GM06990 (cell line): ENCODE data around the gene KIF21A.

Experiments used
- DNase-seq: peaks from one replicate; pipeline ENCODE4 v3.0.0-alpha.2; 2011; ENCODE audit not compliant: insufficient read length; ENCODE audit errors: extremely low read depth
- H3K27me3 ChIP-seq: replicated peaks from 2 replicates; pipeline ENCODE4 v1.6.0; 2011; ENCODE audit warnings: low read length; ENCODE audit not compliant: control insufficient read depth, insufficient read depth
- H3K36me3 ChIP-seq: 2 replicates; pipeline ENCODE4 v1.5.1; 2011; ENCODE audit warnings: low read length; ENCODE audit not compliant: control insufficient read depth, insufficient read depth
- H3K4me3 ChIP-seq: replicated peaks from 2 replicates; pipeline ENCODE4 v1.5.1; 2011; ENCODE audit warnings: low read depth, mild to moderate bottlenecking, control low read depth, low read length
- CTCF ChIP-seq: IDR thresholded peaks from 2 replicates; pipeline ENCODE4 v1.5.1; 2011; ENCODE audit warnings: low read length, control low read depth, mild to moderate bottlenecking, inconsistent platforms; ENCODE audit not compliant: insufficient read depth, poor library complexity, severe bottlenecking

Gene KIF21A

DNA sequence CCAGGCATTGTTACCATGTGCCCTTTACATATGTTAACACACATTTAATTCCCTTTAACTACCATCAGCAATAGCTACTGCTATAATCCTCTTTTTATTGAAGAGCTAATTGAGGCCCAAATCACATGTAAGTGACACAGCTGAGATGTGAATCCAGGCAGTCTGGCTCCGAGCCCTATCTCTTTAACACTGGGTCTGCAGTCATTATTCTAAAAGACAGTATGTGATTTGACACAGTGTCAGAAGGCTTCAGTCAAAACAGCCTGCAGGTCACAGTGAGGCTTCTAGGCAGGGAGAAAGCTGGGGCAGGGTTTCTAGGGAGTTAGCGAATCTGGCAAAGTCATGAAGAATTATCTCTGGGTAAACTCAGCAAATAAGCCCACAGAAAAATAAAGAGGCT, 148.2 kb downstream of the KIF21A start:
- no peak for DNase-seq
- Histone ChIP-seq H3K36me3 (no peaks in the 10 kb centered on the region; the same call in 1 of the 2 replicates), H3K27me3 (no peaks in the 10 kb centered on the region), H3K4me3 (no peak overlapping the region)
- TF ChIP-seq CTCF: no peak

GRCh38 chr12:39292125-39292630, 150.7 kb downstream of the KIF21A start:
- H3K27me3 ChIP-seq: no peaks in the 10 kb centered on the region
- H3K4me3 ChIP-seq: no peak overlapping the region
- no peak for DNase-seq

DNA sequence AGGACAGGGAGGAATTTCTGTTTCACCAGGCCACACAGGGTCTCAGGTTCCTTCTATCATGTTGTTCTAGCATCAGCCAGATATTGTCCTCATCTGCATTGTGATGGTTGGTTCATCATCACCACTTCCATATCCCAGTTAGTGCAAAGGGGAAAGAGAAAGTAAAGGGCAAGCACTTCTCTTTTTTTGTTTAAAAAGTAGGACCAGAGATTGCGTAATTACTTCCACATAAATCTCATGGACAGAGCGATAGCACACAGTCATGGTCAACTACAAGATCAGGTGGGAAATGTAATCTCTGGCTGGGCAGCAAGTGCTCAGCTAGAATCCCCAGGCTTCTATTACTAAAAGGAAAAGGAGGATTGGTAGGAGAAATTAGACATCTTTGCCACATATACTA, 155.1 kb downstream of the KIF21A start:
- DNase-seq: no peak

More at GRCh38 chr12:39292125-39292630, 150.7 kb downstream of the KIF21A start:
- TF ChIP-seq CTCF: no peak
- H3K36me3 ChIP-seq: no peaks in the 10 kb centered on the region; the same call in 1 of the 2 replicates

DNA sequence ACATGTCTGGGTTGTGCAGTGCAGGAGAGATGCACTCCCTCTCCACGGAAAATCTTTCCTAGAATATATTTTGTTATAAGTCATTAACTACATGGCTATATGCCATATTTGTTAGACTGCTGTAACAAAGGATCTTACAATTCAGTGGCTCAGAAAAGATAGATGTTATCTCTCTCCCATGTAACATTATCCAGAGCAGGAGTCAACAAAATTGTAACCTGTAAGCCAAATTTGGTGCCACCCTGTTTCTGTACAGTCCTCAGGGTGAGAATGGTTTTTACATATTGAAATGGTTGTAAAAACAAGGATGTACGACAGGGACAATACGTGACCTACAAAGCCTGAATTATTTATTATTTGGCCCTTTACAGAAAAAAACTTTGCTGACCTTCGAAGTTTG, 155.5 kb downstream of the KIF21A start:
- no peak for DNase-seq
- no peak for TF ChIP-seq CTCF

More for the DNA sequence above, 155.1 kb downstream of the KIF21A start:
- Histone ChIP-seq H3K4me3 (no peak overlapping the region), H3K27me3 (no peaks in the 10 kb centered on the region), H3K36me3 (no peaks in the 10 kb centered on the region)
- no peak for TF ChIP-seq CTCF

GRCh38 chr12:39278426-39278825, 164.5 kb downstream of the KIF21A start:
- no peak for TF ChIP-seq CTCF
- H3K4me3 ChIP-seq: no peak overlapping the region
- H3K27me3 ChIP-seq: no peaks in the 10 kb centered on the region
- no peaks in the 10 kb centered on the region for H3K36me3 ChIP-seq
- DNase-seq: no peak

More for the DNA sequence above, 155.5 kb downstream of the KIF21A start:
- no peaks in the 10 kb centered on the region for H3K36me3 ChIP-seq
- H3K4me3 ChIP-seq: no peak overlapping the region
- no peaks in the 10 kb centered on the region for H3K27me3 ChIP-seq

GRCh38 chr12:39277416-39277815, 165.5 kb downstream of the KIF21A start:
- Histone ChIP-seq H3K27me3 (no peaks in the 10 kb centered on the region), H3K4me3 (no peak overlapping the region), H3K36me3 (no peaks in the 10 kb centered on the region)
- no peak for TF ChIP-seq CTCF
- peak; percentile 6 for DNase-seq
